NCI-H1105 treated with DMSO at 0.1 percent for 48 hours (cell line): ENCODE data around the gene RUNX1.
"Not testable (repeated sequence)": the region's sequence is repeated elsewhere in the genome, so short reads cannot be mapped to it uniquely, and the experiment has no call there.

Experiments used
- DNase-seq: peaks from one replicate; lab custom pipeline; 2025; lab: John Stamatoyannopoulos, UW

The RUNX1 gene

GRCh38 chr21:34807146-34807880 is 241.8 kb downstream of the RUNX1 start:
- DNase-seq, result no peak

GRCh38 chr21:34806423-34806822 is 242.7 kb downstream of the RUNX1 start:
- DNase-seq, result no peak

- no peak for DNase-seq
These were observed 243.9 kb downstream of the RUNX1 start for GRCh38 chr21:34805157-34805556.

GRCh38 chr21:34804584-34804983 is 244.5 kb downstream of the RUNX1 start:
- not testable (repeated sequence) for DNase-seq

GRCh38 chr21:34803782-34804370 is 245.2 kb downstream of the RUNX1 start:
- DNase-seq, result no peak

GRCh38 chr21:34802180-34802899 is 246.8 kb downstream of the RUNX1 start:
- no peak for DNase-seq

GRCh38 chr21:34801519-34802132 is 247.5 kb downstream of the RUNX1 start:
- peak; percentile 24 for DNase-seq

GRCh38 chr21:34800797-34801518 is 248.1 kb downstream of the RUNX1 start:
- no peak for DNase-seq

- no peak for DNase-seq
These were observed 250.0 kb downstream of the RUNX1 start for GRCh38 chr21:34799092-34799491.

- DNase-seq, result no peak
These were observed 251.1 kb downstream of the RUNX1 start for GRCh38 chr21:34797921-34798535.

- DNase-seq, result no peak
These were observed 251.9 kb downstream of the RUNX1 start for GRCh38 chr21:34797201-34797525.

GRCh38 chr21:34796518-34797200 is 252.4 kb downstream of the RUNX1 start:
- DNase-seq, result no peak

- DNase-seq, result no peak
These were observed 253.4 kb downstream of the RUNX1 start for GRCh38 chr21:34795548-34796180.

GRCh38 chr21:34795175-34795547 is 253.9 kb downstream of the RUNX1 start:
- no peak for DNase-seq

- DNase-seq, result no peak
These were observed 254.4 kb downstream of the RUNX1 start for GRCh38 chr21:34794686-34795085.

- no peak for DNase-seq
These were observed 255.6 kb downstream of the RUNX1 start for GRCh38 chr21:34793471-34793870.

- peak; percentile 49 for DNase-seq
These were observed 256.5 kb downstream of the RUNX1 start for GRCh38 chr21:34792504-34793089.

GRCh38 chr21:34791776-34792503 is 257.2 kb downstream of the RUNX1 start:
- no peak for DNase-seq

- no peak for DNase-seq
These were observed 258.3 kb downstream of the RUNX1 start for GRCh38 chr21:34790834-34791233.

GRCh38 chr21:34790341-34790740 is 258.8 kb downstream of the RUNX1 start:
- DNase-seq, result no peak
